Breast epithelium (tissue), 4 donors: ENCODE results near the gene STAM. TPM values are rescaled to one million over a fixed set of nuclear protein-coding genes. Genes with fewer than 3 reads are reported as not detected.

Source experiments
- DNase-seq, 2 donors: peaks; one replicate each; pipeline ENCODE4 v3.0.0-alpha.2; 2019; ENCODE audit warnings: low spot score in 2 of 2
- H3K27ac ChIP-seq, 2 donors: fragments of 200-600 bp; sonication (generic) in 1 of 2; one replicate each; pipeline ENCODE4 v1.5.1; 2016 to 2019; ENCODE audit warnings: mild to moderate bottlenecking in 1 of 2
- H3K27me3 ChIP-seq, 2 donors: fragments of 200-600 bp; sonication (generic) in 1 of 2; one replicate each; pipeline versions ENCODE4 v1.5.1 to v1.6.0; 2017 to 2019; ENCODE audit warnings: control low read depth in 1 of 2, mild to moderate bottlenecking in 1 of 2
- H3K36me3 ChIP-seq: fragments of 200-600 bp; one replicate; pipeline ENCODE4 v1.5.1; 2019
- H3K4me1 ChIP-seq, 2 donors: fragments of 200-600 bp; sonication (generic); one replicate each; pipeline ENCODE4 v1.5.1; 2016 to 2019; ENCODE audit warnings: control low read depth in 1 of 2
- H3K4me3 ChIP-seq, 3 donors: fragments of 200-600 bp; sonication (generic); 1 replicate in 2 of 3; 2 replicates in 1 of 3; pipeline ENCODE4 v1.5.1; 2016 to 2019; ENCODE audit warnings: mild to moderate bottlenecking in 3 of 3, moderate library complexity in 2 of 3
- H3K9me3 ChIP-seq, 2 donors: fragments of 200-600 bp; sonication (generic) in 1 of 2; one replicate each; pipeline ENCODE4 v1.5.1; 2016 to 2019; ENCODE audit warnings: control low read depth in 1 of 2
- CTCF ChIP-seq, 3 donors: fragments of 450-650 bp; IDR thresholded peaks; one replicate each; pipeline ENCODE4 v1.5.1; 2016 to 2017; ENCODE audit warnings: antibody characterized with exemption in 3 of 3, mild to moderate bottlenecking in 3 of 3, moderate library complexity in 3 of 3
- POLR2A ChIP-seq: fragments of 450-650 bp; IDR thresholded peaks from one replicate; pipeline ENCODE4 v1.6.1; 2016; ENCODE audit warnings: antibody characterized with exemption, mild to moderate bottlenecking, moderate library complexity
- POLR2AphosphoS5 ChIP-seq, 3 donors: sonication (generic); formaldehyde crosslinking; IDR thresholded peaks; one replicate each; pipeline ENCODE4 v1.6.1; 2017; ENCODE audit warnings: antibody characterized with exemption in 3 of 3
- intact Hi-C: fragments of 100-400 bp; cut with DNase I; formaldehyde crosslinking; loops from one replicate; pipeline ENCODE4 v1.15.1; 2023; ENCODE audit warnings: low total_unique reads
- total RNA-seq, 3 donors: library from RNA; depleted of rRNA; stranded (reverse); fragments of >200 nt; gene quantifications; one replicate each; pipeline ENCODE4 v1.1.0, GENCODE V29; 2016

Gene STAM
- total RNA-seq, 3 donors from 2014 or later = 19.0 to 25.2 (median 22.7) TPM

- TF ChIP-seq POLR2AphosphoS5 (IDR thresholded peaks at IDR 0.05) (no peak), CTCF (IDR thresholded peaks at IDR 0.05) (no peak), POLR2A (no peak)
- H3K27ac ChIP-seq = no peak overlapping the region
- intact Hi-C loops = no loop called here
- H3K9me3 ChIP-seq = no peaks in the 10 kb centered on the region
- no peaks in the 10 kb centered on the region for H3K36me3 ChIP-seq
- H3K27me3 ChIP-seq = no peaks in the 10 kb centered on the region
- H3K4me3 ChIP-seq = no peak overlapping the region
- H3K4me1 ChIP-seq = peaks cover 0 to 4% of the 10 kb centered on the region in 2 donors
- DNase-seq = no peak
Measured at GRCh38 chr10:17650416-17650815, 6.5 kb downstream of the STAM start.

GRCh38 chr10:17651896-17652295, 7.9 kb downstream of the STAM start:
- Histone ChIP-seq H3K27ac (no peak overlapping the region), H3K27me3 (no peaks in the 10 kb centered on the region), H3K36me3 (no peaks in the 10 kb centered on the region), H3K9me3 (peaks cover 0 to under 1% of the 10 kb centered on the region in 2 donors), H3K4me1 (no peaks in the 10 kb centered on the region), H3K4me3 (no peak overlapping the region)
- DNase-seq = no peak
- TF ChIP-seq POLR2AphosphoS5 (IDR thresholded peaks at IDR 0.05) = no peak
- TF ChIP-seq CTCF (IDR thresholded peaks at IDR 0.05) = no peak
- TF ChIP-seq POLR2A = no peak
- intact Hi-C loops = no loop called here

GRCh38 chr10:17652585-17652984, 8.6 kb downstream of the STAM start:
- Histone ChIP-seq H3K4me1 (no peaks in the 10 kb centered on the region), H3K27me3 (no peaks in the 10 kb centered on the region), H3K27ac (no peak overlapping the region), H3K4me3 (no peak overlapping the region), H3K9me3 (peaks cover 0 to 7% of the 10 kb centered on the region in 2 donors), H3K36me3 (no peaks in the 10 kb centered on the region)
- DNase-seq = no peak
- TF ChIP-seq CTCF (IDR thresholded peaks at IDR 0.05) (no peak), POLR2A (no peak), POLR2AphosphoS5 (IDR thresholded peaks at IDR 0.05) (no peak)
- intact Hi-C loops = no loop called here

- Histone ChIP-seq H3K9me3 (peaks cover 0 to 13% of the 10 kb centered on the region in 2 donors), H3K4me3 (no peak overlapping the region), H3K36me3 (no peaks in the 10 kb centered on the region), H3K4me1 (no peaks in the 10 kb centered on the region), H3K27ac (no peak overlapping the region), H3K27me3 (no peaks in the 10 kb centered on the region)
- intact Hi-C loops = no loop called here
- no peak for TF ChIP-seq POLR2AphosphoS5 (IDR thresholded peaks at IDR 0.05)
- no peak for TF ChIP-seq CTCF (IDR thresholded peaks at IDR 0.05)
- TF ChIP-seq POLR2A = no peak
- DNase-seq = no peak
Measured at GRCh38 chr10:17655009-17655408, 11.1 kb downstream of the STAM start.

GRCh38 chr10:17655567-17656146, 11.7 kb downstream of the STAM start:
- H3K4me1 ChIP-seq = no peaks in the 10 kb centered on the region

More at GRCh38 chr10:17655567-17656146, 11.7 kb downstream of the STAM start:
- no peak overlapping the region for H3K27ac ChIP-seq
- intact Hi-C loops = no loop called here
- TF ChIP-seq CTCF (IDR thresholded peaks at IDR 0.05) (no peak), POLR2AphosphoS5 (IDR thresholded peaks at IDR 0.05) (no peak), POLR2A (no peak)
- H3K9me3 ChIP-seq = peaks cover 0 to 13% of the 10 kb centered on the region in 2 donors
- H3K4me3 ChIP-seq = no peak overlapping the region
- H3K27me3 ChIP-seq = no peaks in the 10 kb centered on the region
- no peaks in the 10 kb centered on the region for H3K36me3 ChIP-seq
- no peak for DNase-seq
